IMR-90 (cell line): ENCODE results near the gene MCM5. TPM values are rescaled to one million over a fixed set of nuclear protein-coding genes. Genes with fewer than 3 reads are reported as not detected.

Source experiments
- ATAC-seq: fragments of 200-7000 bp; cut with Tn5 transposase; 2 replicates; pipeline ENCODE4 v1.9.1; 2020; ENCODE audit warnings: low read depth, mild to moderate bottlenecking, moderate library complexity
- BruUV-seq: library from RNA; stranded (reverse); fragments of 400-500 nt; replicated peaks from 2 replicates; lab custom pipeline; 2021; lab: Mats Ljungman, UMichigan
- CTCF ChIA-PET: fragments of 300-600 bp; formaldehyde crosslinking; extraction: SDS; loops from one replicate; lab custom pipeline; 2021; ENCODE audit warnings: antibody characterized with exemption; lab: Yijun Ruan, JAX
- POLR2A ChIA-PET: fragments of 300-600 bp; sonication (Branson Sonifier 250); formaldehyde crosslinking; loops from one replicate; lab custom pipeline; 2022; ENCODE audit warnings: antibody characterized with exemption; ENCODE audit not compliant: unreplicated experiment; lab: Charles Lee
- DNase-seq: peaks from one replicate; pipeline ENCODE4 v3.0.0; 2013
- H2AFZ ChIP-seq: replicated peaks from 2 replicates; pipeline ENCODE3; 2013; ENCODE audit warnings: low read length, mild to moderate bottlenecking; ENCODE audit not compliant: poor library complexity
- H2AK5ac ChIP-seq: 2 replicates; pipeline ENCODE4 v1.6.1; 2013; ENCODE audit warnings: low read depth, low read length, inconsistent platforms
- H2AK9ac ChIP-seq: replicated peaks from 2 replicates; pipeline ENCODE3; 2013; ENCODE audit warnings: mild to moderate bottlenecking, low read depth, low read length, moderate library complexity; ENCODE audit not compliant: poor library complexity
- H2BK120ac ChIP-seq: 2 replicates; pipeline ENCODE4 v1.6.1; 2013; ENCODE audit warnings: low read depth, low read length, inconsistent platforms
- H2BK15ac ChIP-seq: 3 replicates; pipeline ENCODE4 v1.6.1; 2013; ENCODE audit warnings: low read depth, low read length, inconsistent platforms
- H2BK20ac ChIP-seq: 2 replicates; pipeline ENCODE4 v1.6.1; 2013; ENCODE audit warnings: low read depth, mild to moderate bottlenecking, inconsistent platforms, low read length, moderate library complexity
- H2BK5ac ChIP-seq: 2 replicates; pipeline ENCODE4 v1.6.1; 2013; ENCODE audit warnings: mild to moderate bottlenecking, low read depth, low read length, inconsistent platforms; ENCODE audit not compliant: poor library complexity, severe bottlenecking
- H3K14ac ChIP-seq: replicated peaks from 2 replicates; pipeline ENCODE4 v1.6.1; 2013; ENCODE audit warnings: low read depth, low read length, inconsistent platforms
- H3K18ac ChIP-seq: 2 replicates; pipeline ENCODE4 v1.6.1; 2013; ENCODE audit warnings: low read depth, low read length, control low read depth
- H3K23ac ChIP-seq: 2 replicates; pipeline ENCODE4 v1.6.1; 2013; ENCODE audit warnings: low read depth, low read length, inconsistent platforms
- H3K27ac ChIP-seq: 2 replicates; pipeline ENCODE4 v1.5.1; 2013; ENCODE audit warnings: mild to moderate bottlenecking, control low read depth, low read length; ENCODE audit not compliant: insufficient read depth
- H3K27me3 ChIP-seq: 2 replicates; pipeline ENCODE4 v1.6.1; 2013; ENCODE audit warnings: low read length; ENCODE audit not compliant: control insufficient read depth, insufficient read depth
- H3K36me3 ChIP-seq: 2 replicates; pipeline ENCODE4 v1.6.1; 2013; ENCODE audit warnings: low read length, mixed read lengths; ENCODE audit not compliant: control insufficient read depth, insufficient read depth
- H3K4ac ChIP-seq: 2 replicates; pipeline ENCODE4 v1.6.1; 2013; ENCODE audit warnings: low read depth, low read length, inconsistent platforms
- H3K4me1 ChIP-seq: 2 replicates; pipeline ENCODE4 v1.6.1; 2013; ENCODE audit warnings: low read length, mixed read lengths; ENCODE audit not compliant: control insufficient read depth, insufficient read depth
- H3K4me2 ChIP-seq: 2 replicates; pipeline ENCODE4 v1.6.1; 2013; ENCODE audit warnings: low read depth, mild to moderate bottlenecking, control low read depth, low read length, moderate library complexity
- H3K4me3 ChIP-seq: 2 replicates; pipeline ENCODE4 v1.5.1; 2013; ENCODE audit warnings: low read depth, mild to moderate bottlenecking, control low read depth, low read length, moderate library complexity; ENCODE audit not compliant: insufficient read depth
- H3K56ac ChIP-seq: 2 replicates; pipeline ENCODE4 v1.6.1; 2013; ENCODE audit warnings: low read length, inconsistent platforms; ENCODE audit not compliant: insufficient read depth; ENCODE audit errors: extremely low read depth
- H3K79me1 ChIP-seq, 2 experiments: 2 replicates each; pipeline ENCODE4 v1.6.1; 2013; ENCODE audit warnings: low read length in 2 of 2, inconsistent platforms in 1 of 2, low read depth in 1 of 2
- H3K9ac ChIP-seq: 2 replicates; pipeline ENCODE4 v1.6.1; 2013; ENCODE audit warnings: low read depth, low read length, control low read depth
- H3K9me1 ChIP-seq: 2 replicates; pipeline ENCODE4 v1.6.1; 2013; ENCODE audit warnings: low read length, inconsistent platforms; ENCODE audit not compliant: insufficient read depth
- H3K9me3 ChIP-seq: 2 replicates; pipeline ENCODE4 v1.6.1; 2013; ENCODE audit warnings: low read length; ENCODE audit not compliant: control insufficient read depth, insufficient read depth
- H4K20me1 ChIP-seq: 2 replicates; pipeline ENCODE4 v1.6.1; 2013; ENCODE audit warnings: low read length, inconsistent platforms; ENCODE audit not compliant: insufficient read depth
- H4K5ac ChIP-seq: 2 replicates; pipeline ENCODE4 v1.6.1; 2013; ENCODE audit warnings: mild to moderate bottlenecking, low read depth, low read length, control low read depth
- H4K8ac ChIP-seq, 2 experiments: 2 replicates each; pipeline ENCODE4 v1.6.1; 2013; ENCODE audit warnings: low read depth in 2 of 2, low read length in 2 of 2, control low read depth in 1 of 2, inconsistent platforms in 1 of 2
- H4K91ac ChIP-seq: 2 replicates; pipeline ENCODE4 v1.6.1; 2013; ENCODE audit warnings: low read depth, low read length, inconsistent platforms; ENCODE audit not compliant: insufficient read depth
- FOS ChIP-seq: fragments of 150-350 bp; IDR thresholded peaks from 2 replicates; pipeline ENCODE4 v1.6.1; 2016; ENCODE audit warnings: low read depth, low read length
- NFE2L2 ChIP-seq: fragments of 150-350 bp; IDR thresholded peaks from 2 replicates; pipeline ENCODE4 v1.6.1; 2016; ENCODE audit warnings: low read depth, mild to moderate bottlenecking, low read length
- RCOR1 ChIP-seq: IDR thresholded peaks from 2 replicates; pipeline ENCODE4 v1.6.1; 2012; ENCODE audit warnings: mild to moderate bottlenecking, low read length, improper control_type of control experiment; ENCODE audit not compliant: insufficient replicate concordance
- SMC3 ChIP-seq: fragments of 150-350 bp; IDR thresholded peaks from 2 replicates; pipeline ENCODE4 v1.6.1; 2016; ENCODE audit warnings: low read depth, mild to moderate bottlenecking, antibody characterized with exemption, low read length, moderate library complexity
- WGBS, 2 experiments: methylation state at CpG; one replicate each; pipeline versions ENCODE4 v1.1.5 to v1.1.7; 2013; ENCODE audit warnings: missing lambda C conversion rate in 2 of 2; ENCODE audit not compliant: insufficient read length in 1 of 2; ENCODE audit errors: extremely low coverage in 2 of 2; 5-methylcytosine and 5-hydroxymethylcytosine counted together
- dilution Hi-C: fragments of 300-500 bp; cut with HindIII; formaldehyde crosslinking; loops from one replicate; pipeline ENCODE4 v1.14.3; 2018; ENCODE audit warnings: low sequenced_read_pairs; ENCODE audit not compliant: unreplicated experiment
- in situ Hi-C: fragments of 300-500 bp; cut with MboI; formaldehyde crosslinking; loops from 3 replicates; pipeline ENCODE4 v1.14.3; 2019; ENCODE audit warnings: low sequenced_read_pairs, inconsistent platforms, mixed read lengths
- intact Hi-C: fragments of 100-400 bp; cut with micrococcal nuclease; formaldehyde crosslinking; loops from 2 replicates; pipeline ENCODE4 v1.10.0; 2022
- polyA plus RNA-seq, 3 experiments: library from polyadenylated mRNA; depleted of rRNA; stranded (reverse); fragments of >200 nt; gene quantifications; 2 replicates each; pipeline ENCODE4 v1.2.3, GENCODE V29; 2012; ENCODE audit warnings: low replicate concordance in 1 of 3
- total RNA-seq: library from RNA; depleted of rRNA; stranded (reverse); fragments of >200 nt; gene quantifications from 2 replicates; pipeline ENCODE4 v1.2.3, GENCODE V29; 2012

Gene MCM5
- total and polyA plus RNA-seq, 2 of the 4 experiments (the other 2 are of a cell fraction): 43.0 to 58.6 TPM

DNA sequence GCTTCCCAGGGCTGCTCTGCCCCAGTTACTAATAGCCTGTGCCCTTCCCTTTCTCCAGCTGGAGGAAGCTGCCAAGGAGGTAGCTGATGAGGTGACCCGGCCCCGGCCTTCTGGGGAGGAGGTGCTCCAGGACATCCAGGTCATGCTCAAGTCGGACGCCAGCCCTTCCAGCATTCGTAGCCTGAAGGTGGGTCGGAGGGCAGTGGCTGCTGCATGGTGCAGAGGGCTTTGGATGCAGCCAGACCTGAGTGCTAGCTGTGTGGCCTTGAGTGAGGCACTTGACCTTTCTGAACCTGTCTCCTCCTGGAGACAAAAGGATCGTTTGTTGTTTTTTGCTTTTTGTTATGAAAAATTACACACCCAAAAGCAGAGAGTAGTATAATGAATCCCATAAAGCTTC is 3.4 kb downstream of the MCM5 start:
- peaks cover 12% of the 10 kb centered on the region for H3K36me3 ChIP-seq
- H3K14ac ChIP-seq: no peak overlapping the region
- H4K5ac ChIP-seq: no peak overlapping the region
- ATAC-seq (no peak), DNase-seq (no peak)
- no CpG with 5 or more reads among the region's 7 CpGs for WGBS, 2 experiments
- H2AK5ac ChIP-seq: no peak overlapping the region
- ChIA-PET POLR2A (no interaction called here), CTCF (no interaction called here)
- no peak overlapping the region for H2AK9ac ChIP-seq
- H2BK120ac ChIP-seq: no peak overlapping the region
- dilution Hi-C loops: no loop called here
- H3K56ac ChIP-seq: no peak overlapping the region
- no peak overlapping the region for H3K4me2 ChIP-seq
- H3K9me1 ChIP-seq: no peaks in the 10 kb centered on the region; the same call in 1 of the 2 replicates
- H3K27me3 ChIP-seq: no peaks in the 10 kb centered on the region
- no peak overlapping the region for H3K27ac ChIP-seq
- no peak overlapping the region for H2BK15ac ChIP-seq
- H3K9ac ChIP-seq: no peak overlapping the region
- peaks cover 12 to 24% of the 10 kb centered on the region in 2 experiments for H3K79me1 ChIP-seq
- intact Hi-C loops: no loop called here
- H2BK5ac ChIP-seq: no peak overlapping the region
- peaks cover 2% of the 10 kb centered on the region; the same call in 1 of the 2 replicates for H3K4me1 ChIP-seq
- TF ChIP-seq RCOR1 (no peak), FOS (no peak), SMC3 (no peak), NFE2L2 (no peak)
- H3K9me3 ChIP-seq: no peaks in the 10 kb centered on the region
- H4K20me1 ChIP-seq: no peaks in the 10 kb centered on the region
- in situ Hi-C loops: no loop called here
- no peak overlapping the region for H3K18ac ChIP-seq
- H3K23ac ChIP-seq: no peak overlapping the region
- no peak overlapping the region for H4K91ac ChIP-seq
- H2AFZ ChIP-seq: peak overlapping the region; percentile 33
- no peak overlapping the region for H4K8ac ChIP-seq
- H3K4me3 ChIP-seq: no peak overlapping the region
- H2BK20ac ChIP-seq: no peak overlapping the region
- BruUV-seq: no TSS peak
- H3K4ac ChIP-seq: no peak overlapping the region
